CD14-positive monocyte (primary cell): ENCODE data around the gene SLC7A8. TPM values are rescaled to one million over a fixed set of nuclear protein-coding genes. Genes with fewer than 3 reads are reported as not detected.

ENCODE experiments used
- DNase-seq, 3 donors: peaks; one replicate each; pipeline ENCODE4 v3.0.0-alpha.2; 2011 to 2022
- H2AFZ ChIP-seq: 2 replicates; pipeline ENCODE4 v1.6.0; 2012; ENCODE audit warnings: mild to moderate bottlenecking, low read depth, low read length, inconsistent platforms; ENCODE audit not compliant: insufficient read depth, poor library complexity, severe bottlenecking
- H3K27ac ChIP-seq, 2 donors: 1 replicate in 1 of 2; 2 replicates in 1 of 2; pipeline ENCODE4 v1.5.1; 2012 to 2013; ENCODE audit warnings: low read length in 2 of 2, control low read depth in 1 of 2, inconsistent platforms in 1 of 2, low read depth in 1 of 2, mild to moderate bottlenecking in 1 of 2
- H3K27me3 ChIP-seq, 2 donors: one replicate each; pipeline versions ENCODE4 v1.6.0 to v1.6.1; 2011 to 2013; ENCODE audit warnings: low read length in 2 of 2; ENCODE audit not compliant: control insufficient read depth in 2 of 2, insufficient read depth in 2 of 2
- H3K36me3 ChIP-seq, 2 donors: replicated peaks in 1 of 2; 1 replicate in 1 of 2; 2 replicates in 1 of 2; pipeline versions ENCODE4 v1.5.1 to v1.6.1; 2012 to 2013; ENCODE audit warnings: low read length in 2 of 2, control low read depth in 1 of 2, inconsistent platforms in 1 of 2, mild to moderate bottlenecking in 1 of 2; ENCODE audit not compliant: insufficient read depth in 2 of 2, control insufficient read depth in 1 of 2
- H3K4me1 ChIP-seq, 2 donors: 1 replicate in 1 of 2; 2 replicates in 1 of 2; pipeline versions ENCODE4 v1.5.1 to v1.6.1; 2012 to 2013; ENCODE audit warnings: low read length in 2 of 2, control low read depth in 1 of 2, inconsistent platforms in 1 of 2, mild to moderate bottlenecking in 1 of 2, moderate library complexity in 1 of 2; ENCODE audit not compliant: insufficient read depth in 2 of 2, control insufficient read depth in 1 of 2
- H3K4me2 ChIP-seq: replicated peaks from 2 replicates; pipeline ENCODE3; 2012; ENCODE audit warnings: low read length, moderate library complexity, mild to moderate bottlenecking; ENCODE audit not compliant: poor library complexity, severe bottlenecking; ENCODE audit errors: extremely low read depth
- H3K4me3 ChIP-seq, 3 experiments: fragments of 200-600 bp in 1 of 3; sonication (generic) in 1 of 3; replicated peaks in 1 of 3; 1 replicate in 2 of 3; 2 replicates in 1 of 3; pipeline ENCODE4 v1.5.1; 2011 to 2013; ENCODE audit warnings: low read length in 3 of 3, mild to moderate bottlenecking in 3 of 3, control low read depth in 2 of 3, low read depth in 2 of 3, inconsistent platforms in 1 of 3, moderate library complexity in 1 of 3
- H3K79me2 ChIP-seq: 2 replicates; pipeline ENCODE4 v1.6.0; 2012; ENCODE audit warnings: mild to moderate bottlenecking, control low read depth, inconsistent platforms, low read length, moderate library complexity; ENCODE audit not compliant: insufficient read depth
- H3K9ac ChIP-seq: 2 replicates; pipeline ENCODE4 v1.6.0; 2017; ENCODE audit warnings: low read length, mild to moderate bottlenecking; ENCODE audit not compliant: insufficient read depth, poor library complexity, severe bottlenecking
- H3K9me3 ChIP-seq, 2 donors: replicated peaks in 1 of 2; 1 replicate in 1 of 2; 2 replicates in 1 of 2; pipeline versions ENCODE4 v1.5.1 to v1.6.1; 2012 to 2013; ENCODE audit warnings: low read length in 2 of 2, control low read depth in 1 of 2; ENCODE audit not compliant: control insufficient read depth in 1 of 2, insufficient read depth in 1 of 2
- H4K20me1 ChIP-seq: 2 replicates; pipeline ENCODE4 v1.6.0; 2012; ENCODE audit warnings: mild to moderate bottlenecking, low read length, control low read depth, moderate library complexity; ENCODE audit not compliant: insufficient read depth
- H3K27ac Mint-ChIP-seq, 7 donors: one replicate each; pipeline ENCODE4 v1.8.0; 2020; ENCODE audit warnings: mild to moderate bottlenecking in 7 of 7, mixed read lengths in 7 of 7, moderate library complexity in 6 of 7, inconsistent platforms in 2 of 7
- H3K27me3 Mint-ChIP-seq, 3 donors: one replicate each; pipeline ENCODE4 v1.8.0; 2021 to 2022; ENCODE audit warnings: low read depth in 3 of 3, mild to moderate bottlenecking in 3 of 3, mixed read lengths in 3 of 3, moderate library complexity in 3 of 3, inconsistent platforms in 1 of 3
- H3K36me3 Mint-ChIP-seq, 2 donors: one replicate each; pipeline ENCODE4 v1.8.0; 2020; ENCODE audit warnings: mixed read lengths in 2 of 2, inconsistent platforms in 1 of 2, mild to moderate bottlenecking in 1 of 2
- H3K4me1 Mint-ChIP-seq: one replicate; pipeline ENCODE4 v1.8.0; 2020; ENCODE audit warnings: mild to moderate bottlenecking, mixed read lengths
- H3K4me3 Mint-ChIP-seq, 2 donors: one replicate each; pipeline ENCODE4 v1.8.0; 2020; ENCODE audit warnings: mild to moderate bottlenecking in 2 of 2, mixed read lengths in 2 of 2, moderate library complexity in 1 of 2
- H3K9me3 Mint-ChIP-seq, 7 donors: one replicate each; pipeline ENCODE4 v1.8.0; 2020 to 2022; ENCODE audit warnings: mixed read lengths in 7 of 7, mild to moderate bottlenecking in 6 of 7, moderate library complexity in 6 of 7, inconsistent platforms in 2 of 7
- WGBS: methylation state at CpG from one replicate; pipeline ENCODE4 v1.1.5; 2013; ENCODE audit warnings: missing lambda C conversion rate; ENCODE audit not compliant: insufficient coverage; 5-methylcytosine and 5-hydroxymethylcytosine counted together
- intact Hi-C, 2 donors: fragments of 100-400 bp; cut with micrococcal nuclease; formaldehyde crosslinking; loops; one replicate each; pipeline versions ENCODE4 v1.15.0 to v1.15.1; 2023
- polyA plus RNA-seq, 3 donors: library from polyadenylated mRNA; depleted of rRNA in 1 of 3; unstranded in 2 of 3; stranded (reverse) in 1 of 3; fragments of 300-500 nt in 2 of 3; fragments of >200 nt in 1 of 3; fragmentation: Illumina TruSeq in 2 of 3; gene quantifications; 1 replicate in 2 of 3; 2 replicates in 1 of 3; pipeline ENCODE4 v1.2.3, GENCODE V29; 2012 to 2021
- TF ChIP-seq, protein P1 (sequence below): fragments of 200-600 bp; IDR thresholded peaks from one replicate; pipeline ENCODE4 v1.8.0; 2022; ENCODE audit warnings: antibody characterized with exemption, mild to moderate bottlenecking

SLC7A8 gene
- polyA plus RNA-seq, 3 donors: 0.05 to 0.53 (median 0.25) TPM

- no peak overlapping the region for H3K4me2 ChIP-seq
- H3K4me3 Mint-ChIP-seq: no peak overlapping the region
These were observed 11.4 kb downstream of the SLC7A8 start for GRCh38 chr14:23172096-23172495.

DNA sequence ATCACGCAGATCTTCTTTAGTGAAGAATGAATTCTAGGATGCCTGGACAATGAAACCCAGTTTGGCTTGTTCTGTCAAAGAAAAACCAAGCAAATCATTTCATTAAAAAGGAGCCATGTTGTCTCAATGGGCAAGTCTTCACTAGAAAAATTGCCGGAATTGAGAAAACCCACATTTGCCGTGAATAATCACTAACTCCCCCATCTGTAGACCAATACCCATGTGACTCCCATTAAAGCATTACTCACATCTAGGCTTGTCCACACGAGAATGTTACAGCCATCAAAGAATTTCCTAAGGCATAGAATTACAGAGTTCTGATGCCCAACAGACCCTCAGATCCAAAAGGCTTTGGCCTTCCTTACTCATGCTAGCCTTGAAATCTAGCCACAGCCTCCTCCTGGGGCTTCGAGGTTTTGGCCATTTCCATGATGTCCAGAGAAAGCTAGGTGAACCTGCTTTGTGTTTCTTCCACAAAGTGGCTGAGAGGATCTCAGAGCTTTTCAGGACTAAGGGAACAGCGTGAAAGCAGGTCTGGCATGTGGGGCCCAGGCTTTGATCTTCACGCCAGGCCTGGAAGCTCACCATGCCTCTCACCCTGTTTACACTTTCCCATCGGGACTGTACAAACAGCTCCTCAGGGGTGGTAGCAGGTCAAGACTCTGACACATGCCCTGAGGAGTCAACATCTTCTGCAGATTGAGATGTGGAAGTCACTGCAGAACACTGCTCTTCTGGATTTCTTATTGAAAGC, 12.1 kb downstream of the SLC7A8 start:
- no peak overlapping the region for H3K27ac ChIP-seq
- H3K4me2 ChIP-seq: no peak overlapping the region
- WGBS: 88% methylated on average over 5 of the region's 8 CpGs
- peaks cover 0 to 3% (median 0%) of the 10 kb centered on the region in 3 donors for H3K27me3 Mint-ChIP-seq
- no peak overlapping the region for H3K4me3 ChIP-seq
- H3K36me3 Mint-ChIP-seq: no peaks in the 10 kb centered on the region
- H3K79me2 ChIP-seq: no peaks in the 10 kb centered on the region
- no peaks in the 10 kb centered on the region for H3K36me3 ChIP-seq
- TF ChIP-seq, protein P1, sequence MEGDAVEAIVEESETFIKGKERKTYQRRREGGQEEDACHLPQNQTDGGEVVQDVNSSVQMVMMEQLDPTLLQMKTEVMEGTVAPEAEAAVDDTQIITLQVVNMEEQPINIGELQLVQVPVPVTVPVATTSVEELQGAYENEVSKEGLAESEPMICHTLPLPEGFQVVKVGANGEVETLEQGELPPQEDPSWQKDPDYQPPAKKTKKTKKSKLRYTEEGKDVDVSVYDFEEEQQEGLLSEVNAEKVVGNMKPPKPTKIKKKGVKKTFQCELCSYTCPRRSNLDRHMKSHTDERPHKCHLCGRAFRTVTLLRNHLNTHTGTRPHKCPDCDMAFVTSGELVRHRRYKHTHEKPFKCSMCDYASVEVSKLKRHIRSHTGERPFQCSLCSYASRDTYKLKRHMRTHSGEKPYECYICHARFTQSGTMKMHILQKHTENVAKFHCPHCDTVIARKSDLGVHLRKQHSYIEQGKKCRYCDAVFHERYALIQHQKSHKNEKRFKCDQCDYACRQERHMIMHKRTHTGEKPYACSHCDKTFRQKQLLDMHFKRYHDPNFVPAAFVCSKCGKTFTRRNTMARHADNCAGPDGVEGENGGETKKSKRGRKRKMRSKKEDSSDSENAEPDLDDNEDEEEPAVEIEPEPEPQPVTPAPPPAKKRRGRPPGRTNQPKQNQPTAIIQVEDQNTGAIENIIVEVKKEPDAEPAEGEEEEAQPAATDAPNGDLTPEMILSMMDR: no peak
- no peak overlapping the region for H3K9ac ChIP-seq
- peak overlapping the region in 1 of 7 donors; percentile 42 for H3K27ac Mint-ChIP-seq
- H4K20me1 ChIP-seq: no peaks in the 10 kb centered on the region
- no peak overlapping the region for H2AFZ ChIP-seq
- DNase-seq: no peak
- intact Hi-C loops: no loop called here
- H3K4me3 Mint-ChIP-seq: no peak overlapping the region
- peaks cover 48% of the 10 kb centered on the region for H3K4me1 Mint-ChIP-seq
- H3K9me3 ChIP-seq: no peaks in the 10 kb centered on the region
- peaks cover 0 to 4% (median 0%) of the 10 kb centered on the region in 7 donors for H3K9me3 Mint-ChIP-seq
- H3K27me3 ChIP-seq: no peaks in the 10 kb centered on the region
- H3K4me1 ChIP-seq: peaks cover 48 to 49% of the 10 kb centered on the region in 2 donors

More at GRCh38 chr14:23172096-23172495, 11.4 kb downstream of the SLC7A8 start:
- Histone ChIP-seq H3K9me3 (no peaks in the 10 kb centered on the region), H3K4me1 (peaks cover 44% of the 10 kb centered on the region in 2 donors), H3K27ac (peak overlapping the region; percentile 58 to 62), H3K9ac (no peak overlapping the region), H3K4me3 (no peak overlapping the region), H3K27me3 (no peaks in the 10 kb centered on the region), H3K36me3 (no peaks in the 10 kb centered on the region), H3K79me2 (no peaks in the 10 kb centered on the region), H4K20me1 (no peaks in the 10 kb centered on the region), H2AFZ (no peak overlapping the region)
- WGBS: 93% methylated on average over 3 of the region's 5 CpGs
- peaks cover 46% of the 10 kb centered on the region for H3K4me1 Mint-ChIP-seq
- H3K27ac Mint-ChIP-seq: peak overlapping the region in 6 of 7 donors; percentile 20 to 84 (median 67)
- H3K27me3 Mint-ChIP-seq: peaks cover 0 to 3% (median 0%) of the 10 kb centered on the region in 3 donors
- no peaks in the 10 kb centered on the region for H3K36me3 Mint-ChIP-seq
- H3K9me3 Mint-ChIP-seq: peaks cover 0 to 4% (median 0%) of the 10 kb centered on the region in 7 donors
- intact Hi-C loops: no loop called here
- TF ChIP-seq, protein P1: no peak
- DNase-seq: no peak
